EH (cell line): ENCODE results near the gene CELF1.

Experiments
- DNase-seq: peaks from one replicate; pipeline ENCODE4 v3.0.0-alpha.2; 2015; ENCODE audit warnings: low read depth

Gene CELF1

DNA sequence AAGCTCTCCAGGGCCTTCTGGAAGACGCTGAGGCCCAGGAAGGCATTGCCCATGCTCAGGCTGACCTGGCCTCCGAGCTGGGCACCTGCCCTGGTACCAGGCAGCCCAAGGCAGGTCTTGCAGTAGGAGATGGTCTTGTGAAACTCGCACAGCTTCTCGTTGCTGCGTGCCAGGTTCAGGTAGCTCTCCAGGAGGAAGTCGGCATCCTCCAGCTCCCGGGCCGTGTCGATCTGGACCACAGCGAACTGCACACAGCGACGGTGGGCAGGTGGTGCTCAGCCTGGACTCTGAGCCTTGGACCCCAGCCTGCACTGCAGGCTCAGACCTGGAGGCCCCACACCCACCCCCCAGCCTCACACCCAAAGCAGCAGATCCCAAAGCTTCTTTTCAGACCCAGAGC lies 105.0 kb downstream of the CELF1 start:
- DNase-seq, result no peak

GRCh38 chr11:47446833-47447232 lies 106.1 kb downstream of the CELF1 start:
- no peak for DNase-seq

- DNase-seq, result no peak
Measured at GRCh38 chr11:47445840-47446239, 107.1 kb downstream of the CELF1 start.

GRCh38 chr11:47443817-47444216 lies 109.1 kb downstream of the CELF1 start:
- DNase-seq, result no peak

GRCh38 chr11:47443028-47443700 lies 109.8 kb downstream of the CELF1 start:
- DNase-seq, result no peak

GRCh38 chr11:47442514-47442913 lies 110.4 kb downstream of the CELF1 start:
- DNase-seq, result no peak

GRCh38 chr11:47441421-47441820 lies 111.5 kb downstream of the CELF1 start:
- DNase-seq, result no peak

DNA sequence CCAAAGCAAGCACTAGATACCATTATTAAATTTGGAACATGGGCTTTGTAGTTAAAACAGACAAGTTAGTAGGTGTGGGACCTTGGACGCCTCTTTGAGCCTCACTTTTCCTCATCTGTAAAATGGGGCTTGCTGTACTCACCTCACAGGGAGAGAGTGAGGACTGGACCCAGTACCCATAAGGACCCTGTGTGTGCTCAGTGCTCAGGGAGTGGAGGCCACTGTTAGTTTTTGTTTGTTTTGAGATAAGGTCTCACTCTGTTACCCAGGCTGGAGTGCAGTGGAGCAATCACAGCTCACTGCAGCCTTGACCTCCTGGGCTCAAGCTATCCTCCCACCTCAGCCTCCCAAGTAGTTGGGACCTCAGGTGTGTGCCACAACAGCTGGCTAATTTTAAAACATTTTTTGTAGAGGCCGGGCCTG lies 112.9 kb downstream of the CELF1 start:
- DNase-seq, result no peak

DNA sequence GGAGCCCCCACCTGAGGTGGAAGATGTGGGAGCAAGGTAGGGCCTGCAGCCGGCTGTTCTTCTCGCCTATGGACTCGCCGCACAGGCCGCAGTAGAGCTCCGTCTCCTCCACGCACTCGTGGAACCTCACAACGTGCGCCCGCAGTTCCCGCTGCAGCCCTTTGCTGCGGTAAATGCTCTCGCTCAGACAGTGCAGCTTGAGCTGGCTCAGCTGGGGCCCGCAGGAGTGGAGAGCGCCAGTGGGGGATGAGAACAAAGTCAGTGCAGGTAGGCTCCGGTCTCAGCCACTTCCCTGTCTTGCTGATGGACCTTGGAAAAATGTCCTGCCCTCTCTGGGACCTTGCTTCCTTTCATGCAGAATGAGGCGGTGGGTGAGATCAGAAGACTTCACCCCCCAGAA lies 114.2 kb downstream of the CELF1 start:
- DNase-seq, result no peak

- DNase-seq, result no peak
Measured at GRCh38 chr11:47437746-47438418, 115.0 kb downstream of the CELF1 start.

DNA sequence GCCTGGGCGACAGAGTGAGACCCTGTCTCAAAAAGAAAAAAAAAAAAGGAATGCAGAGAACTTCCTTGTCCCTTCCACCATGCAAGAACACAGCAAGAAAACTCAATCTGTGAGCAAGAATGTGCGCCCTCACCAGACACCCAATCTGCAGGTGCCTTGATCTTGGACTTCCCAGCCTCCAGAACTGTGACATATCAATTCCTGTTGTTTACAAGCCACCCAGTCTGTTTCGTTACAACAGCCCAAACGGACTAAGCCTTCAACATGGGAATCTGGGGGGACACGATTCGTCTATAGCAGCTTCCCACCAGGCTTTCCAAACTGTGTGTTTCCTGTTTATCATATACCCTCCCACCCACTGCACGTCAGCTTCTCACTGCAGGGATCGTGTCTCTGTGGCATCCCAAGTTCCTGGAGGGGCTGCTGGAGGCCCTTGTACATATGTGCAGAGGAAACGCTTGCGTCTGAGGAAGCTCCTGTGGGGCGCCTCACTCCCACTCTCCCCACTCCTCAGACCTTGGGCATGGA lies 115.7 kb downstream of the CELF1 start:
- no peak for DNase-seq

- no peak for DNase-seq
Measured at GRCh38 chr11:47436726-47437125, 116.2 kb downstream of the CELF1 start.

DNA sequence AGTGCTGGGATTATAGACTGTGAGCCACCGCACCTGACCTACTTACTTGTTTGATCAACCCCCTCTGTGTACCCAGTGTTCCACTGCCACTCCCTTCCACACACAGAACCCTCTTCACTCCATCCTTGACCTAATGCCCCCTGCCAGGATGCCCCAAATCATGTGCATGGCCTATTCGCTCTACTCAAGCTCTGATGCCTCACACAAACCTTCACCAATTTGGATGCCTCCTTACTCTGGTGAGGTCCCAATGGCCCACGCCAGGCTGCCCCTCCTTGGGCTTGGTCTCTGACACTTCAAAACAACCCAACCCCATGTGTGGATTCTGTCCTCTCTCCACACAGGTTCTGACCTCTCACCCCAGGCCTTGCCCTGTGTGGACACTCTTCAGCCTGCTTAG lies 117.2 kb downstream of the CELF1 start:
- DNase-seq, result no peak

DNA sequence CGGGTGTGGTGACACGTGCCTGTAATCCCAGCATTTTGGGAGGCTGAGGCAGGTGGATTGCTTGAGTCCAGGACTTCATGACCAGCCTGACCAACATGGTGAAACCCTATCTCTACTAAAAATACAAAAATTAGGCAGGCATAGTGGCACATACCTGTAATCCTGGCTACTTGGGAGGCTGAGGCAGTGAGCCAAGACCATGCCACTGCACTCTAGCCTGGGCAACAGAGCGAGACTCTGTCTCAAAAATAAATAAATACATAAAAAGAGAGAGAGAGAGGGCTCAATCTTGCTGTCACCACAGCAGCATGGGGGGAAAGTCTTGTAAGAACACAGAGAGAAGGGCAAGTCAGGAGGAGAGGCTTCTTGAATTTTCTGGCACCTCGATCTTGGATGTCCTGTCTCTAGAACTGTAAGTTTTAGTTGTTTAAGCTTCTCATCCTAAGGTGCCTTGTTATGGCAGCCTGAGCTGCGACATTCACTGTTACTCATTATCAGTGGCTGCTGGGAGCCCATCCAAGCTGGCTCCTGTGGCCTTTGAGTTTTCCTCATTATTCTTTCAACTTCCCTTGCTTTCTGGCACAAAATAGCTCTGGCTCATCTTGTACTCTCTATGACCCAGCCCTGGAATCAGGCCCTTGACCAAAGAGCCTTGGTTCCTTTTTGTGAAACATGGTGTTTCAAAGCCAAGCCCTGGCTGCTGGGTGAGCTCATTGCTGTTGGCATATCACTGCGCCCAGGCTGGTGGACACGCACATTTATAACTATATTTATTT lies 118.7 kb downstream of the CELF1 start:
- peak; percentile 84 for DNase-seq

DNA sequence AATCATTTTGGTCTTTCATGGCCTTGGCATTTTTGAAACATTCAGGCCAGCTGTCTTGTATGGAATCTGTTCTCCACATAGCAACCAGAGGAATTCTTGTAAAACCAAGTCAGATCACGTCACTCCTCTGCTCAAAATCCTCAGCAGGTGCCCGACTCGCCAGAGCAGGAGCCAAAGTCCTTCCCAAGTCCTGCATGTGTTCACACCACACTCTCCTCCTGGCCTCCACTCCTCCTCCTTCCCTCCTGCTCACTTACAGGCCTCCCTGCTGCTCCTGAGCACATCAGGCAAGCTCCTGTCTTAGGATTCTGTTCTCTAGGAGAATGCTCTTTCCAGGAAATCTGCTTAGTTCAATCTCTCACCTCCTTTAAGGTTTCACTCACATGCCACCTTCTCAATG lies 119.8 kb downstream of the CELF1 start:
- peak; percentile 69 for DNase-seq

GRCh38 chr11:47431356-47432083 lies 121.4 kb downstream of the CELF1 start:
- no peak for DNase-seq

GRCh38 chr11:47430524-47430923 lies 122.4 kb downstream of the CELF1 start:
- DNase-seq, result no peak

DNA sequence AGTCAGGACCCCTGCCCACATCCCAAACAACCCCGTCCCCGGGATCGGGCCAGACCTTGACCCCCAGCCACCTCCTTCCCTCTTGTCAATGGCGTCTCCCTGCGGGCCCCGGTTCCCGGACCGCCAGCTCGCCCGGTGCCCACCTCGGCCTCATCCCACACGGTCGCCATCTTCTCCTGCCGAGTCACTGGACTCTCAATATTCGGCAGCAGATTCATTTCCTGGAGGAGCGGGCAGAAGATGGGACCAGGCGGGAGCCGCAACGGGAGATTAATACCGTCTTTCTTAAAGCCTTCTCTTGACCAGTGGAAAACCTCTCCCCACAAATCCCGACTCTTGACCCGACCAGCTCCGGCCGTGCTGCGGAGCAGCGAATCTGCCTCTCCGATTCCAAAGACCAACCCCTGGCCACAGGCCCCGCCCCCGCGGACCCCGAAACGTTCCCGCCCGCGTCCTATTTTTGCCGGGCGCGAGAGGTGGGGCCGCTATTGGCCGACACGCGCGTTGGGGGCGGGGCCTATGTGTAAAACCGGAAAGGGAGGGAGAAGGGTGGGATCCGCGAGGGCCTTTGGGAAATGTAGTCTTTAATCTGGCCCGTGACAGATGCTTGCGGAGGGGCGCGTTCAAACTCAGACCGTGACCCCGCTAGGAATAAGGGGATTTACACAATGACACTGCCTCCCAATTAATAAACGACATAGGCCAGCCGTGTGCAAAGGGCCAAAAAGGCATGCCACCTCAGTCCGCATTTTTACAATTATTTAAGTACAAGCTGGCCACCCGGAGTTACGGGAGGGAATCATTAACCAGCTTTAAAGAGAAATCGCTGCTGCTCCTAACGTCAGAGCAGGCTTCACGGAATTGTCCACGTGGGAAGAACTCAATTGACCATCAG lies 126.6 kb downstream of the CELF1 start, which contains the start of gene PSMC3:
TSS of gene PSMC3 (minus strand) at position 378 of the 895 bp plus-strand sequence. CDS start at position 218, 160 bp downstream.
- DNase-seq, result peak; percentile 97

DNA sequence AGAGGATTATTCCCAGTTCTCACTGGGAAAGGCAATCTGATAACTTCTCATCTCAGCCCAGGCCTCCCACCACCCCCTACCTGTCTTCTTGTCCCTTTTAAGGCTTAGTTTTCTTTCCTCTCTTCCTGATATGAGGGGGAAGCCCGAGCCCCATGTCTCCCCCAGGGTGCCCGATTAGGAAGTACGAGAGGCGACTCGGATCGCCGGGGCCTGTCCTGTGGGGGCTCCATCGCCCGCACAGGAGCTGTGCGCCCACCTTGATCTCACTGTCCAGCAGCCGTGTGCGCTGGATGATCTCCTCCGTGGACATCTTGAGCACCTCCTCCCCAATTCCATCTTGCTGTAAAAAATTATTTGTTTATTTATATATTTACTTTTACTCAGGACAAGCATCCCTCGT lies 127.3 kb downstream of the CELF1 start:
- no peak for DNase-seq

- DNase-seq, result no peak
Measured at GRCh38 chr11:47418454-47419259, 134.3 kb downstream of the CELF1 start.
